ENCODE data around the gene ADGRA3. TPM values are rescaled to one million over a fixed set of nuclear protein-coding genes. Genes with fewer than 3 reads are reported as not detected.

Gene ADGRA3
- total and polyA plus RNA-seq, 8 donors = 4.7 to 87.5 (median 27.8) TPM

DNA sequence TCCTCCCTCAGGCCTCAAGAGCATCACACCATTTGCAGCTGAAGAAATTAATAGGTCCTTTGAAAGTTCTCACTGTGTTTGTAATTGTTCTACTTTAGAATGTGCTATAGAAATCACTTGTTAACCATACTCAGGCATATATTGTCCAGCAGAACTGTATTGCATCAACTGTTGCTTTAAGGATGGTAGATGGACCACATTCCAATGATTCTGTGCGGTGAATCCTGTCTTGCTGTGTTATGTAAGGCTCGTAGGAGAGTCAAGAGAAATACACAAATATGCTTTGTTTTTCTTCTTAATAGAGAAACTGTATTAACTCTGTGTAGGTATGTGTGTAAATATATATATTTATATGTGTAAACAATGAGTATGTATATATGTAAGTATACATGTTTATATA is 6.3 kb upstream of the ADGRA3 start:
- Histone ChIP-seq H3K27ac (no peak overlapping the region), H3K36me3 (no peaks in the 10 kb centered on the region), H3K27me3 (no peaks in the 10 kb centered on the region), H3K4me1 (no peaks in the 10 kb centered on the region), H3K9me3 (no peaks in the 10 kb centered on the region), H3K4me3 (no peak overlapping the region)
- TF ChIP-seq POLR2AphosphoS5 (IDR thresholded peaks at IDR 0.05) (no peak), EP300 (IDR thresholded peaks at IDR 0.05) (no peak), POLR2A (IDR thresholded peaks at IDR 0.05) (no peak)
- TF ChIP-seq, protein P1, sequence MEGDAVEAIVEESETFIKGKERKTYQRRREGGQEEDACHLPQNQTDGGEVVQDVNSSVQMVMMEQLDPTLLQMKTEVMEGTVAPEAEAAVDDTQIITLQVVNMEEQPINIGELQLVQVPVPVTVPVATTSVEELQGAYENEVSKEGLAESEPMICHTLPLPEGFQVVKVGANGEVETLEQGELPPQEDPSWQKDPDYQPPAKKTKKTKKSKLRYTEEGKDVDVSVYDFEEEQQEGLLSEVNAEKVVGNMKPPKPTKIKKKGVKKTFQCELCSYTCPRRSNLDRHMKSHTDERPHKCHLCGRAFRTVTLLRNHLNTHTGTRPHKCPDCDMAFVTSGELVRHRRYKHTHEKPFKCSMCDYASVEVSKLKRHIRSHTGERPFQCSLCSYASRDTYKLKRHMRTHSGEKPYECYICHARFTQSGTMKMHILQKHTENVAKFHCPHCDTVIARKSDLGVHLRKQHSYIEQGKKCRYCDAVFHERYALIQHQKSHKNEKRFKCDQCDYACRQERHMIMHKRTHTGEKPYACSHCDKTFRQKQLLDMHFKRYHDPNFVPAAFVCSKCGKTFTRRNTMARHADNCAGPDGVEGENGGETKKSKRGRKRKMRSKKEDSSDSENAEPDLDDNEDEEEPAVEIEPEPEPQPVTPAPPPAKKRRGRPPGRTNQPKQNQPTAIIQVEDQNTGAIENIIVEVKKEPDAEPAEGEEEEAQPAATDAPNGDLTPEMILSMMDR (IDR thresholded peaks at IDR 0.05) = no peak
- WGBS, 5 donors = 58 to 74% (median 73%) methylated on average over 2 of the region's 2 CpGs
- no peak for DNase-seq
- intact Hi-C loops (cut with DNase I; ENCODE audit: low total_unique reads) = no loop called here

DNA sequence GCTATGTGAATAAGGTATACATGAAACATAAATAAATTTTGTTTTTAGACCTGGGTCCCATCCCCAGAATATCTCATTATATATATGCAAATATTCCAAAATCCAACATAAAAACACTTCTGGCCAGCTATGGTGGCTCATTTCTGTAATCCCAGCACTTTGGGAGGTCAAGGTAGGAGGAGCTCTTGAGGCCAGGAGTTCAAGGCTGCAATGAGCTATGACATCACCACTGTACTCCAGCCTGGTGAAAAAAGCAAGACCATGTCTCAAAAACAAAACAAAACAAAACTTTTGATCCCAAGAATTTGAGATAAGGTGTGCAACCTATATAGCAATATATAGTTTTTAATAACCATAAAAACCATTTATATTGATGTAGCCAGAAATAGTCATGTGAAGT is 5.4 kb upstream of the ADGRA3 start:
- Histone ChIP-seq H3K4me3 (no peak overlapping the region), H3K27me3 (peaks cover 0 to 1% (median 0%) of the 10 kb centered on the region in 3 donors), H3K27ac (no peak overlapping the region), H3K9me3 (no peaks in the 10 kb centered on the region), H3K4me1 (peaks cover 0 to 5% (median 5%) of the 10 kb centered on the region in 4 donors), H3K36me3 (no peaks in the 10 kb centered on the region)
- no peak for DNase-seq
- intact Hi-C loops (cut with DNase I; ENCODE audit: low total_unique reads) = no loop called here
- TF ChIP-seq, protein P1 (IDR thresholded peaks at IDR 0.05) = no peak
- TF ChIP-seq EP300 (IDR thresholded peaks at IDR 0.05) (no peak), POLR2A (IDR thresholded peaks at IDR 0.05) (no peak), POLR2AphosphoS5 (IDR thresholded peaks at IDR 0.05) (no peak)

DNA sequence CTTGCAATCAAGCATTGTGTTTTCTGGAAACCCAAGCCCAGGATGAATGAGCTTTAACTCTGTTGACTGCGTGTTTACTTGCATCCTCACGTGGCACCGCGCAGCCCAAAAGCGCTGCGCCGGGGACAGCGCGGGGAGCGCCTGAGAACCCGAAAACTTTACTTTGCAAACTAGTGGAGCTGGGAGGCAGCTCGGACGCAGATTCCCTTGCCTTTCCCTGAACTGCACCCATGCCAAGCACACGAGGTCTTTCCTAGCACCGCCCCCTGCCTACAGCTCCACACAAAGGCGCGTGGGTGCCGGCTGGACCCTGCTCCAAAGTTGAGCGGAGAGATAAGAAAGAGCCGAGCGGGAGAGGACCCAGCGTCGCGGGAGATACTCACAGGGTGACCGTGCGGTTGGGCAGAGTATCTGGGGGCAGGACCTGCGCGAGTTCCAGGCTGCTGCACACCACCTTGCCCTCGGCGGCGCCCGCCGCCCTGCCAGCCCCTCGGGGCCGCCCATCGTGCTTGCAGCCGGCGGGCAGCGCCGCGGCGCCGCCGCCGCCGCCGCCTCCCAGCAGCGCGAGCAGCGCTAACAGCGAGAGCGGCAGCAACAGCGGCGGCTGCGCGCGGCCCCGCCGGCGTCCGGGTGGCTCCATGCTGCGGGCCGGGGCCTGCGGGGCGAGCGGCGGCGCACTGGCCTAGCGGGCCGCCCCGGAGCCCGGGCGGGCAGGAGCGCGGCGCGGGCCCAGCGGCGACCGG is 550 bp downstream of the ADGRA3 start:
- Histone ChIP-seq H3K4me3 (peak overlapping the region; percentile 51 to 67 (median 62)), H3K4me1 (peaks cover 1 to 45% (median 20%) of the 10 kb centered on the region in 4 donors), H3K27ac (peak overlapping the region; percentile 83 to 93 (median 87)), H3K9me3 (no peaks in the 10 kb centered on the region), H3K36me3 (no peaks in the 10 kb centered on the region), H3K27me3 (peaks cover 0 to 6% (median 0%) of the 10 kb centered on the region in 3 donors)
- intact Hi-C loops (cut with DNase I; ENCODE audit: low total_unique reads) = no loop called here
- peak; percentile 77 to 91 for DNase-seq
- peak in 1 of 4 donors; percentile 34 for TF ChIP-seq POLR2A (IDR thresholded peaks at IDR 0.05)
- TF ChIP-seq POLR2AphosphoS5 (IDR thresholded peaks at IDR 0.05) = peak in 2 of 3 donors; percentile 35 to 49
- TF ChIP-seq, protein P1 (IDR thresholded peaks at IDR 0.05) = peak in 1 of 7 experiments; percentile 33
- TF ChIP-seq EP300 (IDR thresholded peaks at IDR 0.05) = no peak
- WGBS, 5 donors = 0 to 1% (median 1%) methylated on average over 11 to 80 of the region's 80 CpGs

DNA sequence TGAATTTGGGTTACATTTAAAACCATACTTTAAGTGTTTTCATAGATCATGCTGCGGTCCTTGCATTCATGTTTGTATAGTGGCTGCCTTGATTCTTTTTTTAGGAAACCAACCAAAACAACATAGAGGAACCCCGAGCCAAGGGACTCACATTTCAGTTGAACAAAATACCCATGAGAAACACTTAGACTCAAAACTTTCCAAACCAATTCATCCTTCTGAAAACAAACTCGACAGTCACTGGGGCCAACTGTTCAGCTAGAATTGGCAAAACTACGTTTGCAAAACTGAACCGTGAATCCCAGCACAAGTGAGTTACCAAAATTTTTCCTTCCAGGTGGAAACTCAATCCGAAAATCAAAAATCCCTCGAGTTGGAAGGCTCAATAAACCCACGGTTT is 1.4 kb downstream of the ADGRA3 start:
- WGBS, 5 donors = 4 to 7% (median 6%) methylated on average over 8 of the region's 8 CpGs
- intact Hi-C loops (cut with DNase I; ENCODE audit: low total_unique reads) = no loop called here
- Histone ChIP-seq H3K36me3 (no peaks in the 10 kb centered on the region), H3K27ac (peak overlapping the region in 4 of 5 donors; percentile 60 to 88 (median 78)), H3K9me3 (no peaks in the 10 kb centered on the region), H3K4me1 (peaks cover 5 to 45% (median 23%) of the 10 kb centered on the region in 4 donors), H3K27me3 (peaks cover 0 to 6% (median 0%) of the 10 kb centered on the region in 3 donors), H3K4me3 (peak overlapping the region; percentile 51 to 67 (median 62))
- DNase-seq = no peak
- TF ChIP-seq POLR2AphosphoS5 (IDR thresholded peaks at IDR 0.05) (no peak), EP300 (IDR thresholded peaks at IDR 0.05) (no peak), POLR2A (IDR thresholded peaks at IDR 0.05) (no peak)
- TF ChIP-seq, protein P1 (IDR thresholded peaks at IDR 0.05) = no peak

Data from stomach (tissue), 9 donors.